ENCODE measurements around the gene PBLD. TPM values are rescaled to one million over a fixed set of nuclear protein-coding genes. Genes with fewer than 3 reads are reported as not detected.
"Not testable (repeated sequence)": the region's sequence is repeated elsewhere in the genome, so short reads cannot be mapped to it uniquely, and the experiment has no call there.

PBLD gene
- total and polyA plus RNA-seq, 4 donors, result 1.2 to 12.5 (median 3.1) TPM

DNA sequence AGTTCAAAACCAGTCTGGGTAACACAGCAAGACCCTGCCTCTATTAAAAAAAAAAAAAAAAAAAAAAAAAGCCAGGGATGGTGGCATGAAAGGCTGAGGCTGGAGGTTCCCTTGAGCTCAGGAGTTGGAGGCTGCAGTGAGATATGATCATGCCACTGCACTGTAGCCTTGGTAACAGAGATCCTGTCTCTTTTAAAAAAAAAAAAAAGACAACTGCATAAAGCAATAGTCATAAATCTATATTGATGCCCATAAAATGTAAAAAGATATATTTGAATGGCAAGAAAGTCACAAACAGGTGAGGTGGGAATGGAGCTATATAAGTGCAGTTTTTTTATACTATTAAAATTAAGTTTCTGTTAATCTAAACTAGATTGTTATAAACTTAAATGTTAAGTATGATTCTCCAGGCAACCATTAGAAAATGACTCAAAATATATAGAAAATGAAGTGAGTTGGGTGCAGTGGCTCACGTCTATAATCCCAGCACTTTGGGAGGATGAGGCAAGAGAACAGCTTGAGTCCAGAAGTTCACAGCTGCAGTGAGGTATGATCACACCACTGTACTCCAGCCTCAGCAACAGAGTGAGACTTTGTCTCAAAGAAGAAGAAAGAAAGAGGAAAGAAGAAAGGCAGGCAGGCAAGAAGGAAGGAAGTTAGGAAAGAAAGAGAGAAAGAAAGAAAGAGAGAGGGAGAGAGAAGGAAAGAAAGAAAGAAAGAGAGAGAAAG lies 14.2 kb downstream of the PBLD start:
- Histone ChIP-seq H3K4me3 (no peak overlapping the region), H3K36me3 (ENCODE audit: control insufficient read depth in 4 of 4, insufficient read depth in 4 of 4, low read length in 4 of 4) (no peaks in the 10 kb centered on the region), H3K9me3 (ENCODE audit: control insufficient read depth in 4 of 4, insufficient read depth in 3 of 4, low read length in 3 of 4) (peaks cover 0 to 5% (median 3%) of the 10 kb centered on the region in 4 donors), H3K27me3 (ENCODE audit: control insufficient read depth in 3 of 3, insufficient read depth in 3 of 3, low read length in 2 of 3) (no peaks in the 10 kb centered on the region), H3K4me1 (ENCODE audit: control insufficient read depth in 5 of 5, insufficient read depth in 5 of 5, low read length in 5 of 5) (no peaks in the 10 kb centered on the region), H3K9ac (ENCODE audit: insufficient read depth in 1 of 2, low read length in 2 of 2) (no peak overlapping the region), H3K27ac (ENCODE audit: low read depth in 1 of 2, low read length in 1 of 2) (no peak overlapping the region)
- ATAC-seq (ENCODE audit: insufficient read depth, low FRiP score) (no peak), DNase-seq (no peak)
- 71 to 82% methylated on average over 1 of the region's 1 CpG for WGBS, 2 donors
- TF ChIP-seq, protein P1, sequence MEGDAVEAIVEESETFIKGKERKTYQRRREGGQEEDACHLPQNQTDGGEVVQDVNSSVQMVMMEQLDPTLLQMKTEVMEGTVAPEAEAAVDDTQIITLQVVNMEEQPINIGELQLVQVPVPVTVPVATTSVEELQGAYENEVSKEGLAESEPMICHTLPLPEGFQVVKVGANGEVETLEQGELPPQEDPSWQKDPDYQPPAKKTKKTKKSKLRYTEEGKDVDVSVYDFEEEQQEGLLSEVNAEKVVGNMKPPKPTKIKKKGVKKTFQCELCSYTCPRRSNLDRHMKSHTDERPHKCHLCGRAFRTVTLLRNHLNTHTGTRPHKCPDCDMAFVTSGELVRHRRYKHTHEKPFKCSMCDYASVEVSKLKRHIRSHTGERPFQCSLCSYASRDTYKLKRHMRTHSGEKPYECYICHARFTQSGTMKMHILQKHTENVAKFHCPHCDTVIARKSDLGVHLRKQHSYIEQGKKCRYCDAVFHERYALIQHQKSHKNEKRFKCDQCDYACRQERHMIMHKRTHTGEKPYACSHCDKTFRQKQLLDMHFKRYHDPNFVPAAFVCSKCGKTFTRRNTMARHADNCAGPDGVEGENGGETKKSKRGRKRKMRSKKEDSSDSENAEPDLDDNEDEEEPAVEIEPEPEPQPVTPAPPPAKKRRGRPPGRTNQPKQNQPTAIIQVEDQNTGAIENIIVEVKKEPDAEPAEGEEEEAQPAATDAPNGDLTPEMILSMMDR (IDR thresholded peaks at IDR 0.05; ENCODE audit: control extremely low read depth, extremely low read depth), result no peak

GRCh38 chr10:68315582-68315981 lies 17.1 kb downstream of the PBLD start:
- Histone ChIP-seq H3K27me3 (ENCODE audit: control insufficient read depth in 3 of 3, insufficient read depth in 3 of 3, low read length in 2 of 3) (no peaks in the 10 kb centered on the region), H3K27ac (ENCODE audit: low read depth in 1 of 2, low read length in 1 of 2) (no peak overlapping the region), H3K9ac (ENCODE audit: insufficient read depth in 1 of 2, low read length in 2 of 2) (no peak overlapping the region), H3K4me3 (no peak overlapping the region), H3K9me3 (ENCODE audit: control insufficient read depth in 4 of 4, insufficient read depth in 3 of 4, low read length in 3 of 4) (peaks cover 0 to 5% (median 3%) of the 10 kb centered on the region in 4 donors), H3K36me3 (ENCODE audit: control insufficient read depth in 4 of 4, insufficient read depth in 4 of 4, low read length in 4 of 4) (no peaks in the 10 kb centered on the region), H3K4me1 (ENCODE audit: control insufficient read depth in 5 of 5, insufficient read depth in 5 of 5, low read length in 5 of 5) (no peaks in the 10 kb centered on the region)
- 86 to 88% methylated on average over 1 of the region's 1 CpG for WGBS, 2 donors
- TF ChIP-seq, protein P1 (IDR thresholded peaks at IDR 0.05; ENCODE audit: control extremely low read depth, extremely low read depth), result no peak
- DNase-seq (no peak), ATAC-seq (ENCODE audit: insufficient read depth, low FRiP score) (no peak)

GRCh38 chr10:68314930-68315329 lies 17.8 kb downstream of the PBLD start:
- H3K27me3 ChIP-seq (ENCODE audit: control insufficient read depth in 3 of 3, insufficient read depth in 3 of 3, low read length in 2 of 3); H3K4me3 ChIP-seq; H3K27ac ChIP-seq (ENCODE audit: low read depth in 1 of 2, low read length in 1 of 2); H3K9me3 ChIP-seq (ENCODE audit: control insufficient read depth in 4 of 4, insufficient read depth in 3 of 4, low read length in 3 of 4); H3K9ac ChIP-seq (ENCODE audit: insufficient read depth in 1 of 2, low read length in 2 of 2); DNase-seq; H3K4me1 ChIP-seq (ENCODE audit: control insufficient read depth in 5 of 5, insufficient read depth in 5 of 5, low read length in 5 of 5); H3K36me3 ChIP-seq (ENCODE audit: control insufficient read depth in 4 of 4, insufficient read depth in 4 of 4, low read length in 4 of 4); ATAC-seq (ENCODE audit: insufficient read depth, low FRiP score): not testable (repeated sequence)
- WGBS, 2 donors, result 92 to 95% methylated on average over 6 of the region's 6 CpGs

- no peak overlapping the region for H3K27ac ChIP-seq (ENCODE audit: low read depth in 1 of 2, low read length in 1 of 2)
- no peaks in the 10 kb centered on the region for H3K27me3 ChIP-seq (ENCODE audit: control insufficient read depth in 3 of 3, insufficient read depth in 3 of 3, low read length in 2 of 3)
- no peaks in the 10 kb centered on the region for H3K36me3 ChIP-seq (ENCODE audit: control insufficient read depth in 4 of 4, insufficient read depth in 4 of 4, low read length in 4 of 4)
- H3K9me3 ChIP-seq (ENCODE audit: control insufficient read depth in 4 of 4, insufficient read depth in 3 of 4, low read length in 3 of 4), result no peaks in the 10 kb centered on the region
- no peak overlapping the region for H3K4me3 ChIP-seq
- peaks cover 0 to 5% (median 0%) of the 10 kb centered on the region in 5 donors for H3K4me1 ChIP-seq (ENCODE audit: control insufficient read depth in 5 of 5, insufficient read depth in 5 of 5, low read length in 5 of 5)
- no peak overlapping the region for H3K9ac ChIP-seq (ENCODE audit: insufficient read depth in 1 of 2, low read length in 2 of 2)
- TF ChIP-seq, protein P1 (IDR thresholded peaks at IDR 0.05; ENCODE audit: control extremely low read depth, extremely low read depth), result no peak
- DNase-seq, result no peak
- no peak for ATAC-seq (ENCODE audit: insufficient read depth, low FRiP score)
These were observed 22.2 kb downstream of the PBLD start for GRCh38 chr10:68310531-68310930.

Measured in lung (tissue), 12 donors.